Tibial artery (tissue), 4 donors: ENCODE measurements around the gene MAPRE2.

Experiments
- DNase-seq, 2 donors: peaks; one replicate each; pipeline ENCODE4 v3.0.0-alpha.2; 2019
- H3K27ac ChIP-seq, 2 donors: fragments of 200-600 bp; sonication (generic) in 1 of 2; 1 replicate in 1 of 2; 2 replicates in 1 of 2; pipeline ENCODE4 v1.5.1; 2018 to 2019; ENCODE audit warnings: mild to moderate bottlenecking in 1 of 2
- H3K27me3 ChIP-seq, 2 donors: fragments of 200-600 bp; sonication (generic) in 1 of 2; one replicate each; pipeline versions ENCODE4 v1.5.1 to v1.6.0; 2016 to 2019
- H3K36me3 ChIP-seq, 3 donors: fragments of 200-600 bp; sonication (generic) in 2 of 3; one replicate each; pipeline ENCODE4 v1.5.1; 2016 to 2019; ENCODE audit warnings: mild to moderate bottlenecking in 2 of 3
- H3K4me1 ChIP-seq, 4 donors: fragments of 200-600 bp; sonication (generic) in 2 of 4; 1 replicate in 3 of 4; 2 replicates in 1 of 4; pipeline ENCODE4 v1.5.1; 2016 to 2019
- H3K4me3 ChIP-seq, 2 donors: fragments of 200-600 bp; sonication (generic) in 1 of 2; 1 replicate in 1 of 2; 2 replicates in 1 of 2; pipeline ENCODE4 v1.5.1; 2018 to 2019; ENCODE audit warnings: mild to moderate bottlenecking in 2 of 2
- H3K9me3 ChIP-seq, 3 donors: fragments of 200-600 bp; sonication (generic) in 1 of 3; one replicate each; pipeline ENCODE4 v1.5.1; 2016 to 2019
- CTCF ChIP-seq, 2 experiments: fragments of 200-600 bp in 1 of 2; fragments of 450-650 bp in 1 of 2; IDR thresholded peaks; one replicate each; pipeline ENCODE4 v1.5.1; 2017 to 2019; ENCODE audit warnings: antibody characterized with exemption in 2 of 2, mild to moderate bottlenecking in 1 of 2, moderate library complexity in 1 of 2
- intact Hi-C: fragments of 100-400 bp; cut with DNase I; formaldehyde crosslinking; loops from one replicate; pipeline ENCODE4 v1.15.0; 2023; ENCODE audit warnings: low total_unique reads

Gene MAPRE2

GRCh38 chr18:35161485-35161884 is 120.3 kb downstream of the MAPRE2 start:
- intact Hi-C loops, result no loop called here
- no peaks in the 10 kb centered on the region for H3K4me1 ChIP-seq
- H3K27me3 ChIP-seq, result no peaks in the 10 kb centered on the region
- H3K36me3 ChIP-seq, result no peaks in the 10 kb centered on the region
- no peak overlapping the region for H3K27ac ChIP-seq
- H3K4me3 ChIP-seq, result no peak overlapping the region
- TF ChIP-seq CTCF (IDR thresholded peaks at IDR 0.05), result no peak
- no peak for DNase-seq
- no peaks in the 10 kb centered on the region for H3K9me3 ChIP-seq

- no peak for TF ChIP-seq CTCF (IDR thresholded peaks at IDR 0.05)
- no peak overlapping the region for H3K27ac ChIP-seq
- intact Hi-C loops, result no loop called here
Observed at GRCh38 chr18:35161934-35162333, 120.7 kb downstream of the MAPRE2 start.

GRCh38 chr18:35163014-35163539 is 121.9 kb downstream of the MAPRE2 start:
- DNase-seq, result no peak
- H3K27me3 ChIP-seq, result no peaks in the 10 kb centered on the region
- H3K4me1 ChIP-seq, result no peaks in the 10 kb centered on the region
- no peak for TF ChIP-seq CTCF (IDR thresholded peaks at IDR 0.05)
- intact Hi-C loops, result no loop called here
- no peaks in the 10 kb centered on the region for H3K9me3 ChIP-seq
- H3K4me3 ChIP-seq, result no peak overlapping the region
- no peak overlapping the region for H3K27ac ChIP-seq
- H3K36me3 ChIP-seq, result no peaks in the 10 kb centered on the region

More at GRCh38 chr18:35161934-35162333, 120.7 kb downstream of the MAPRE2 start:
- DNase-seq, result no peak
- H3K27me3 ChIP-seq, result no peaks in the 10 kb centered on the region
- H3K4me3 ChIP-seq, result no peak overlapping the region
- no peaks in the 10 kb centered on the region for H3K36me3 ChIP-seq
- no peaks in the 10 kb centered on the region for H3K4me1 ChIP-seq
- H3K9me3 ChIP-seq, result no peaks in the 10 kb centered on the region

GRCh38 chr18:35163721-35164120 is 122.5 kb downstream of the MAPRE2 start:
- no peak overlapping the region for H3K27ac ChIP-seq

GRCh38 chr18:35164133-35164532 is 122.9 kb downstream of the MAPRE2 start:
- no peaks in the 10 kb centered on the region for H3K36me3 ChIP-seq
- no peak overlapping the region for H3K4me3 ChIP-seq
- H3K27ac ChIP-seq, result no peak overlapping the region
- H3K27me3 ChIP-seq, result no peaks in the 10 kb centered on the region
- no peak for TF ChIP-seq CTCF (IDR thresholded peaks at IDR 0.05)
- H3K4me1 ChIP-seq, result no peaks in the 10 kb centered on the region
- H3K9me3 ChIP-seq, result no peaks in the 10 kb centered on the region
- intact Hi-C loops, result no loop called here
- no peak for DNase-seq

More at GRCh38 chr18:35163721-35164120, 122.5 kb downstream of the MAPRE2 start:
- no peak overlapping the region for H3K4me3 ChIP-seq
- H3K9me3 ChIP-seq, result no peaks in the 10 kb centered on the region
- DNase-seq, result no peak
- intact Hi-C loops, result no loop called here
- H3K4me1 ChIP-seq, result no peaks in the 10 kb centered on the region
- no peaks in the 10 kb centered on the region for H3K27me3 ChIP-seq
- no peaks in the 10 kb centered on the region for H3K36me3 ChIP-seq
- TF ChIP-seq CTCF (IDR thresholded peaks at IDR 0.05), result no peak

GRCh38 chr18:35167332-35167731 is 126.1 kb downstream of the MAPRE2 start:
- Histone ChIP-seq H3K27me3 (no peaks in the 10 kb centered on the region), H3K9me3 (no peaks in the 10 kb centered on the region), H3K4me3 (no peak overlapping the region), H3K4me1 (no peaks in the 10 kb centered on the region), H3K36me3 (no peaks in the 10 kb centered on the region), H3K27ac (no peak overlapping the region)
- DNase-seq, result no peak
- intact Hi-C loops, result no loop called here
- TF ChIP-seq CTCF (IDR thresholded peaks at IDR 0.05), result no peak
